Hypothalamus (tissue), 51 donors: ENCODE data around the gene OSTC.

Experiments
- DNase-seq, 51 donors: peaks; one replicate each; lab custom pipeline; 2025; lab: John Stamatoyannopoulos, UW

Gene OSTC

GRCh38 chr4:108644237-108644636, 6.2 kb upstream of the OSTC start:
- DNase-seq = no peak

- no peak for DNase-seq
These were observed 3.7 kb upstream of the OSTC start for GRCh38 chr4:108646706-108647105.

- DNase-seq = no peak
These were observed 562 bp upstream of the OSTC start for GRCh38 chr4:108649863-108650211.

- DNase-seq = no peak
These were observed 804 bp downstream of the OSTC start for GRCh38 chr4:108651014-108651791.

- no peak for DNase-seq
These were observed 12.2 kb downstream of the OSTC start for GRCh38 chr4:108662629-108663028.

- no peak for DNase-seq
These were observed 24.1 kb downstream of the OSTC start for GRCh38 chr4:108674356-108674977.

- DNase-seq = no peak
These were observed 31.0 kb downstream of the OSTC start for GRCh38 chr4:108681321-108681809.

- DNase-seq = peak in 1 of 51 donors; percentile 30
These were observed 33.1 kb downstream of the OSTC start for GRCh38 chr4:108683479-108683878.

- DNase-seq = no peak
These were observed 34.8 kb downstream of the OSTC start for GRCh38 chr4:108685036-108685686.

GRCh38 chr4:108690738-108691137, 40.3 kb downstream of the OSTC start:
- no peak for DNase-seq

GRCh38 chr4:108693211-108693610, 42.8 kb downstream of the OSTC start:
- no peak for DNase-seq

- no peak for DNase-seq
These were observed 43.4 kb downstream of the OSTC start for GRCh38 chr4:108693819-108694218.

GRCh38 chr4:108694423-108694822, 44.0 kb downstream of the OSTC start:
- DNase-seq = no peak

GRCh38 chr4:108695062-108695461, 44.7 kb downstream of the OSTC start:
- no peak for DNase-seq

GRCh38 chr4:108696160-108696559, 45.8 kb downstream of the OSTC start:
- DNase-seq = no peak

- DNase-seq = no peak
These were observed 49.8 kb downstream of the OSTC start for GRCh38 chr4:108700081-108700757.

GRCh38 chr4:108702960-108703359, 52.6 kb downstream of the OSTC start:
- no peak for DNase-seq

GRCh38 chr4:108703370-108703769, 53.0 kb downstream of the OSTC start:
- no peak for DNase-seq

- no peak for DNase-seq
These were observed 53.6 kb downstream of the OSTC start for GRCh38 chr4:108703966-108704365.

- DNase-seq = peak in 1 of 51 donors; percentile 24
These were observed 55.9 kb downstream of the OSTC start for GRCh38 chr4:108706289-108706688.

GRCh38 chr4:108709234-108709633, 58.8 kb downstream of the OSTC start:
- DNase-seq = no peak
